GM23338 (cell line): Measurements from ENCODE around the gene ALOX15. TPM values are rescaled to one million over a fixed set of nuclear protein-coding genes. Genes with fewer than 3 reads are reported as not detected.
A peak's percentile ranks its signal among the peaks of the same experiment; 100 is the strongest.
"Not testable (repeated sequence)": the region's sequence is repeated elsewhere in the genome, so short reads cannot be mapped to it uniquely, and the experiment has no call there.

Experiments
- ATAC-seq: fragments of 200-7000 bp; cut with Tn5 transposase; 3 replicates; pipeline ENCODE4 v1.9.1; 2020
- DNase-seq: peaks from one replicate; pipeline ENCODE4 v3.0.0-alpha.2; 2015; ENCODE audit warnings: low spot score
- H2AFZ ChIP-seq: fragments of 200-600 bp; sonication (generic); 2 replicates; pipeline ENCODE4 v1.8.0; 2016; ENCODE audit warnings: antibody characterized with exemption, mild to moderate bottlenecking, moderate library complexity
- H3F3A ChIP-seq: fragments of 200-600 bp; sonication (generic); replicated peaks from 2 replicates; pipeline ENCODE4 v1.8.0; 2017; ENCODE audit warnings: antibody characterized with exemption, mixed run types, low read depth
- H3K27ac ChIP-seq: fragments of 200-600 bp; sonication (generic); 2 replicates; pipeline ENCODE4 v1.6.1; 2016; ENCODE audit warnings: low read depth
- H3K27me3 ChIP-seq: fragments of 200-600 bp; sonication (generic); 2 replicates; pipeline ENCODE4 v1.8.0; 2016; ENCODE audit warnings: mild to moderate bottlenecking, mixed run types, moderate library complexity; ENCODE audit not compliant: insufficient read depth
- H3K36me3 ChIP-seq: fragments of 200-600 bp; sonication (generic); 2 replicates; pipeline ENCODE4 v1.8.0; 2016; ENCODE audit warnings: mild to moderate bottlenecking; ENCODE audit not compliant: insufficient read depth
- H3K4me1 ChIP-seq: fragments of 200-600 bp; sonication (generic); 2 replicates; pipeline ENCODE4 v1.8.0; 2016; ENCODE audit warnings: mild to moderate bottlenecking, moderate library complexity; ENCODE audit not compliant: insufficient read depth
- H3K4me2 ChIP-seq: fragments of 200-600 bp; sonication (generic); 2 replicates; pipeline ENCODE4 v1.7.1; 2017; ENCODE audit warnings: mixed run types
- H3K4me3 ChIP-seq: fragments of 200-600 bp; sonication (generic); 2 replicates; pipeline ENCODE4 v1.6.1; 2016; ENCODE audit warnings: mixed run types
- H3K79me2 ChIP-seq: fragments of 200-600 bp; sonication (generic); replicated peaks from 2 replicates; pipeline ENCODE4 v1.8.0; 2017; ENCODE audit warnings: mild to moderate bottlenecking; ENCODE audit not compliant: insufficient read depth
- H3K9me2 ChIP-seq: fragments of 200-600 bp; sonication (generic); 2 replicates; pipeline ENCODE4 v1.8.0; 2017; ENCODE audit not compliant: insufficient read depth
- H4K20me1 ChIP-seq: fragments of 200-600 bp; sonication (generic); replicated peaks from 2 replicates; pipeline ENCODE4 v1.8.0; 2017; ENCODE audit warnings: mild to moderate bottlenecking; ENCODE audit not compliant: insufficient read depth
- H3K27ac Mint-ChIP-seq: 2 replicates; pipeline ENCODE4 v1.8.0; 2020; ENCODE audit warnings: inconsistent platforms, mild to moderate bottlenecking, moderate library complexity, mixed read lengths
- H3K27me3 Mint-ChIP-seq: 3 replicates; pipeline ENCODE4 v1.8.0; 2022; ENCODE audit warnings: low read depth, mild to moderate bottlenecking, moderate library complexity, mixed read lengths, inconsistent platforms; ENCODE audit not compliant: insufficient read depth, poor library complexity
- H3K36me3 Mint-ChIP-seq: 3 replicates; pipeline ENCODE4 v1.8.0; 2021; ENCODE audit warnings: low read depth, mild to moderate bottlenecking, inconsistent platforms, moderate library complexity, mixed read lengths
- H3K4me1 Mint-ChIP-seq: 3 replicates; pipeline ENCODE4 v1.8.0; 2020; ENCODE audit warnings: mild to moderate bottlenecking, inconsistent platforms, mixed read lengths
- H3K4me3 Mint-ChIP-seq: 3 replicates; pipeline ENCODE4 v1.8.0; 2021; ENCODE audit warnings: moderate library complexity, mild to moderate bottlenecking, inconsistent platforms, mixed read lengths
- H3K9me3 Mint-ChIP-seq: 3 replicates; pipeline ENCODE4 v1.8.0; 2020; ENCODE audit warnings: moderate library complexity, mild to moderate bottlenecking, inconsistent platforms, mixed read lengths
- CREB1 ChIP-seq: fragments of 250-450 bp; sonication (Bioruptor Pico); IDR thresholded peaks from 2 replicates; pipeline ENCODE4 v1.5.0; 2020; ENCODE audit warnings: low read depth, mild to moderate bottlenecking, moderate library complexity
- CTCF ChIP-seq, 2 experiments: fragments of 200-600 bp in 1 of 2; sonication (generic) in 1 of 2; conservative IDR thresholded peaks; 2 replicates each; pipeline versions ENCODE4 v1.5.1 to v1.6.1; 2016 to 2017; ENCODE audit warnings: antibody characterized with exemption in 2 of 2, low read depth in 2 of 2, mild to moderate bottlenecking in 2 of 2, moderate library complexity in 1 of 2
- ETS1 ChIP-seq: IDR thresholded peaks from 2 replicates; pipeline ENCODE4 v1.6.1; 2016; ENCODE audit warnings: antibody characterized with exemption
- EZH2 ChIP-seq: fragments of 200-600 bp; sonication (generic); IDR thresholded peaks from one replicate; pipeline ENCODE4 v1.8.0; 2017; ENCODE audit warnings: antibody characterized with exemption, mild to moderate bottlenecking, low read depth; ENCODE audit not compliant: unreplicated experiment
- JUNB ChIP-seq: IDR thresholded peaks from one replicate; pipeline ENCODE4 v1.6.1; 2016; ENCODE audit warnings: antibody characterized with exemption; ENCODE audit not compliant: unreplicated experiment
- REST ChIP-seq: IDR thresholded peaks from one replicate; pipeline ENCODE4 v1.6.1; 2018; ENCODE audit warnings: antibody characterized with exemption; ENCODE audit not compliant: unreplicated experiment
- ZNF331 ChIP-seq: fragments of 250-450 bp; sonication (Bioruptor Pico); IDR thresholded peaks from 2 replicates; pipeline ENCODE4 v1.5.0; 2020; ENCODE audit warnings: low read depth, mild to moderate bottlenecking, moderate library complexity
- polyA plus RNA-seq: library from polyadenylated mRNA; unstranded; fragments of >200 nt; fragmentation: Nextera tagmentation; extraction: Ambion mirVana; gene quantifications from 2 replicates; pipeline ENCODE4 v1.2.1, GENCODE V29; 2016
- total RNA-seq: library from RNA; depleted of rRNA; stranded (reverse); fragments of >200 nt; shearing (Covaris generic); gene quantifications from 2 replicates; pipeline ENCODE4 v1.2.3, GENCODE V29; 2014

Gene ALOX15
- total and polyA plus RNA-seq, 2 experiments from 2014 or later, result 1.2 to 1.4 TPM

- H3K4me1 ChIP-seq, H3K4me3 ChIP-seq, H3K9me2 ChIP-seq, H3K27ac ChIP-seq, H3K27me3 ChIP-seq, DNase-seq, H3K9me3 Mint-ChIP-seq, H3K4me1 Mint-ChIP-seq, H3K27ac Mint-ChIP-seq, H2AFZ ChIP-seq, ATAC-seq, H3F3A ChIP-seq, H3K4me2 ChIP-seq, H3K27me3 Mint-ChIP-seq, H3K4me3 Mint-ChIP-seq: not testable (repeated sequence)
- peaks cover 75% of the 10 kb centered on the region for H4K20me1 ChIP-seq
- H3K36me3 Mint-ChIP-seq, result peaks cover 69% of the 10 kb centered on the region
- peaks cover 43% of the 10 kb centered on the region for H3K36me3 ChIP-seq
- peaks cover 99% of the 10 kb centered on the region for H3K79me2 ChIP-seq
Observed at GRCh38 chr17:4689872-4690271, 48.4 kb upstream of the ALOX15 start.

- H3K4me3 ChIP-seq, H3F3A ChIP-seq, H3K27me3 Mint-ChIP-seq, H3K4me1 Mint-ChIP-seq, H3K4me1 ChIP-seq, ATAC-seq, H3K9me3 Mint-ChIP-seq, H3K27ac ChIP-seq, H3K4me2 ChIP-seq, H3K4me3 Mint-ChIP-seq, H3K9me2 ChIP-seq, H2AFZ ChIP-seq, H3K27ac Mint-ChIP-seq, H3K27me3 ChIP-seq, DNase-seq: not testable (repeated sequence)
- H3K79me2 ChIP-seq, result peaks cover 55% of the 10 kb centered on the region
- peaks cover 84% of the 10 kb centered on the region for H3K36me3 Mint-ChIP-seq
- peaks cover 36% of the 10 kb centered on the region for H3K36me3 ChIP-seq
- H4K20me1 ChIP-seq, result peaks cover 37% of the 10 kb centered on the region
Observed at GRCh38 chr17:4683739-4684138, 42.3 kb upstream of the ALOX15 start.

- Mint-ChIP-seq H3K27ac (peak overlapping the region; percentile 89), H3K36me3 (peaks cover 87% of the 10 kb centered on the region), H3K4me3 (no peak overlapping the region), H3K4me1 (no peaks in the 10 kb centered on the region), H3K9me3 (no peaks in the 10 kb centered on the region), H3K27me3 (no peaks in the 10 kb centered on the region)
- Histone ChIP-seq H3K36me3 (peaks cover 32% of the 10 kb centered on the region), H3F3A (no peaks in the 10 kb centered on the region), H3K4me3 (no peak overlapping the region), H4K20me1 (peaks cover 17% of the 10 kb centered on the region), H3K4me2 (no peak overlapping the region), H2AFZ (no peak overlapping the region), H3K27ac (0 out of 2 replicates have a peak overlapping the region, but pooled peaks have one; percentile 42), H3K79me2 (peaks cover 16% of the 10 kb centered on the region; the same call in 1 of the 2 replicates), H3K4me1 (no peaks in the 10 kb centered on the region), H3K9me2 (no peaks in the 10 kb centered on the region), H3K27me3 (no peaks in the 10 kb centered on the region)
- DNase-seq (no peak), ATAC-seq (no peak)
- TF ChIP-seq ETS1 (no peak), EZH2 (no peak), JUNB (no peak), CREB1 (CRISPR knock-in tag) (no peak), REST (no peak), ZNF331 (no peak), CTCF (conservative IDR thresholded peaks at IDR 0.05; ENCODE audit: low read depth in 2 of 2) (no peak)
Observed at GRCh38 chr17:4679658-4680057, 38.2 kb upstream of the ALOX15 start.
